ENCODE results near the gene NADSYN1.

Gene NADSYN1

DNA sequence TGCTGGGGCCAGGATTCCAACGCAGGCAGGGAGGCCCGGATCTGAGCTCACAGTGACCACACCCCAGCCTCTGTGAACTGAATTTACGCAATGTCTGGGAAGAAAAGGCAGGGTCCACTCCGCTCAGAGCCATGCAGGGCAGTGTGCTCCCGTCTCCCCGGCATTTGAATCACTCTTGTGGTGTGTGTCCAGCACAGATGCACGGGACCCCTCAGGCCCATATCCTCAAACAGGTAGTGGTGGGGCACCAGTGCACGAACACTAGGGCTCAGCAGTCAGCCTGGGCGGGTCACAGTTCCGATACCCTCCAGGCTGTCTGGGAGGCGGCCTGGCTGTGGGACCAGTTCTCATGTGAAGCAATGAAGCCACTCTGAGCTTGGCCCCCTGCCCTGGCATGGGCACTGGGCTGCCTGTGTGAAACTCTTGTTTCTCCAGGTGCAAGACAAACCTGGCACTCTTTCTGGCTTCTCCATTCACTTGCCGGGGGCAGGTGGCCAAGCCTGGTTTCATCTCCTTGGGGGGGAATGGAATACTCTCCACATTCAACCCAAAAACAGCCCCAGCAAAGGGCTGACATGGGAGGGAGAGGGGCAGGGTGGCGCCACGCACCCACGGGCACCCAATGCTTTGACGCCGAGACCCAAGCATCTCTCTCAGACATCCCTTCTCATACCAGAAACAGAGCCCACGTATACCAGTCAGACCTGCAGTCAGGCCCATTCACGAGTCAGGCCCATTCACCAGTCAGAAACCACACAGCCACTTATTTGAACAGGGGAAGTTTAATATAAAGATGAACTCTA lies 19.2 kb upstream of the NADSYN1 start:
- DNase-seq (ENCODE audit: low read depth in 2 of 2): no peak

DNA sequence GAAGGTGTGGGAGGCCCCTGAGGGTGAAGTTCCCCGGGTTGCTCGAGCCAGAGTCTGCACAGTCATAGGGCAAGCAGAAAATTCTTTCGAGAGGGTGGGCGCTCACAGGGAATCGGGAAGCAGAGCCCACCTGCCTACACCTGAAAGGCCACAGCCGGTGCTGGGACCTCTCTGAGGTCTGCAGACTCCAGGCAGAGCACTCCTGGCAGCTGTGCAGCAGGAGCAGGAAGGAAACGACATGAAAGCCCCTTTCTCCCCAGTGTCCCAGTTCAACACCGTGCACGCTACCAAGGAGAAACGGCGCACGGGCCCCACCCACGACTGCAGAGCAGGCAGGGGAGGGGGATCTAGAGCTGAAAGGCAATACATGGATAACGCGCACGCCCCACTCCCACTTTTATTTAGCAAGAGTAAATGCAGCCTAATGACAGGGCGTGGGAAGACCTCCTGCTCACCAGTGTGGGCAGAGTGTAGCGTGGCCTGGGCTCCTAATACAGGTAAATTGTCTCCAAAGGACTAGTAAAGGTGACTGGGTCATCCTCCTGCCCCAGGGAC lies 18.4 kb upstream of the NADSYN1 start:
- DNase-seq (ENCODE audit: low read depth in 2 of 2): no peak

DNA sequence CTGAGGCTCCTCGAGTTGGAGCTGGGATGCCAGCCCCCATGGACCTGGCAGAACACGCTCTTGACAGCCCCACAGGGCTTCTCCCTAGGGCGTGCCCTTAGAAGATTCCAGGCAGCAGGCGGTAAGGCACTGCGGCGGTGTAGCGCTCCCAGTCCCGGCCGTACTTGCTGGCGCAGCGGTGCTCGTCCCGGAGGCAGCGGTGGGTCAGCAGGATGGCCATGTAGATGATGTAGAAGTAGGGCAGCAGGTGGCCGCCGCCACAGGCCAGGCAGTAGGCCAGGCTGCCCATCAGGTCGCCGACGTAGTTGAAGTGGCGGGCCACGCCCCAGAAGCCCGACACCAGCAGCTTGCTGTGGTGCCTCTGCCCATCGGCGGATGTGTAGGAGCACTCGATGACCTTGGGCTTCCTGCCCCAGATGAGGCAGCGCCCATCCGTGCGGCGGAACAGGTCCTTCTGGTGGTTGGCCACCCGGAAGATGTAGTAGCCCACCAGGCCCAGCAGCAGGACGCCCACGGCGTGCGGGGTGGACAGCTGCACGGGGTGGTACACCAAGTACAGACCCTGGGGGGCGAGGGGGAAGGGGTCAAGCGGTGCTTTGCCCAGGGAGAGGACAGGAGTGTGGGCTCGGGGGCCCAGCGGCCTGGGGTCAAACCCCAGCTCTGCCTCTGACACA lies 17.6 kb upstream of the NADSYN1 start:
- no peak for DNase-seq (ENCODE audit: low read depth in 2 of 2)

DNA sequence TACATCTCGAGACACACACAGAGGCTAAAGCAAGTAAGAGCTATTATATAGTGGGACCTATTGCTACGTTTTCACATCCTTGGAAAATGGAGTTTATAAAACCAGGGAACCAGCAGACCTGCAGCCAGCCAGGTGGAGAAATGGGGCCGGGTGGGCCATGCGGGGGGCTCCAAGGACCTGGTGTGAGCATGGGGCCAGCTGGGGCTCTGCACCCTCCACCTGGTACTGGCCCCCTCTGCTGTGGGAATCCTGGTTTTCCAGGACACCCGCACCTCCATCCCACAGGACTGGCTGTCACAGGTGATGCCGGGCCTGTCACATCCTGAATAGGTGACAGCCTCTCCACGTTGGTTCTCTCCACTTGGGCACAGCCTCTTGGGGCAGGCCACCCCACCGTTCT lies 16.1 kb upstream of the NADSYN1 start:
- no peak for DNase-seq (ENCODE audit: low read depth in 2 of 2)

DNA sequence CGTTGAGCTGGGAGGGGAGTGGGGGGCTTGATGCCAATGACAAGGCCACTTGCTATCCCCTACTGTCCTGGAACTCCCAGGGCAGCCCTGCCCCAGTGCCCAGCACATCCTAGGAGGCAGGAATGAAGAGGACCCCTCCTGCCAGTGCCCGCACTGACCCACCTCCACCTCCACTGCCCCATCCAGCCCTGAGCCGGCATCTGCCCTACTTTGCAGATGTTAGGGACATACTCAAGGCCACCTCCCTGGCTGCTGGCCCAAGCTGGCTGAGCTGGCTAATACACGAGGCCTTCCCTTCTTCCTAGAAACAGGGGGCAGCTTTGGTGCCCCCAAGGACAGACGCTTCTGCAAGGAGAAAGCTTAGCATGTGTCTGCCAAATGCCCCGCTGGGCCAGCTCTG lies 15.6 kb upstream of the NADSYN1 start:
- DNase-seq (ENCODE audit: low read depth in 2 of 2): no peak

DNA sequence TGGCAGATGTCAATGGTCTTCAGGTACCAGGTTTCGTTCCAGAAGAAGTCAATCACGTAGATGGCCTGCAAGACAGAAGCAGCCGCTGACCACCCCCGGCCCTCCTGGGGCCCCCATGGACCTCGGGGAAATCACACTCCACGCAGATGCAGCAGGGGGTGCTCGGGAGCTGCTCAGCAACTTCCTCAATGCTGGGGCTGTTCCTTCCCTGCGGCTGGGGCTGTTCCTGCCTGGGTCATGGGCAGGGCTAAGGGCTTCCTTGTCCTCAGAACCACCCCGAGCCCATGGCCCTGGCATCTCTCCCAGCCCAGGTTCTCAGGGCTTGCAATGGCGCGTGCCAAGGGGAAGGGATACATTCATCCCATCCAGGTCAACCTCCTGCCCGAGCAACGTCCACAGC lies 15.1 kb upstream of the NADSYN1 start:
- DNase-seq (ENCODE audit: low read depth in 2 of 2): no peak

DNA sequence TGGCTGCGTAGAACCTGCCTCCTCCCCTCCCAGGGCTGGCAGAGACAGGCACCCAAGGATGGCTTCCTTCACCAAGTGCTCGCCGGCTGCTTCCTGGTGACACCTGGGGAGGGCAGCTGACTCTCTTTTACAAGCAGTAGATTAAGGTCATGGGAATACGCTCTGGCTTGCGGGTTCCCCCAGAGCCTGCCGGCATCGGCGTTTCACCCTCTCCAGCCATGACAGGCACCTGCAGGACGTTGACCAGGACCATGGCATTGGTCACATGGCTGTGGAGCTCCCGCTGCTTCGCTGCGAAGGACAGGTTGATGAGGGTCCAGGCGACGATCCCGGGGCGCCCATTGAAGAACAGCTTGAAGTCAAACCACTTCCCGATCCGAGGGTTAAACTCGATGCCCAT lies 14.4 kb upstream of the NADSYN1 start:
- no peak for DNase-seq (ENCODE audit: low read depth in 2 of 2)

DNA sequence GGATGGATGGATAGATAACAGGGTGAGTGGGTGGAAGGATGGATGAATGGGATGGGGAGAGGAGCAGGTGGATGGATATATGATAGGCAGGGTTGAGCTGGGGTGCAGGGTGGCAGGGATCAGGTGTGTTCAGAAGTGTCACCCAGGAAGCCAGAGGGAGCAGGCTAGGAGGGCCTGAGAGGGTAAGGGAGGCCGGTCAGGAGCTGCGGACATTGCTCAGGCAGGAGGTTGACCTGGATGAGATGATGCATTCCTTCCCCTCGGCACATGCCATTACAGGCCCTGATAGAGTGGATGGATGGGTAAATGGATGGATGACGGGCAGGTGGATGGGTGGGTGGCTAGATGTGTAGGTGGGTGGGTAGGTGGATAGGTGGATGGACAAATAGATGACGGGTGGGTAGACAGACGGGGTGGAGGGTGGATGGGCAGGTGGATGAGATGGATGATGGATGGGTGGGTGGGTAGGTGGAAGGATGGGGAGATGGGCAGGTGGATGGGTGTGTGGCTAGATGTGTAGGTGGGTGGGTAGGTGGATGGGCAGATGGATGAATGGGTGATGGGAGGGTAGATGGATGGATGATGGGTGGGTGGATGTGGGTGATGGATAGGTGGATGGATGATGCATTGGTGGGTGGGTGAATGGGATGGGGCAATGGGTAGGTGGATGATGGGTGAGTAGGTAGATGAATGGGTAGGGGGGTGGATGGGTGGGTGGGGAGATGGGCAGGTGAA lies 12.8 kb upstream of the NADSYN1 start:
- no peak for DNase-seq (ENCODE audit: low read depth in 2 of 2)

DNA sequence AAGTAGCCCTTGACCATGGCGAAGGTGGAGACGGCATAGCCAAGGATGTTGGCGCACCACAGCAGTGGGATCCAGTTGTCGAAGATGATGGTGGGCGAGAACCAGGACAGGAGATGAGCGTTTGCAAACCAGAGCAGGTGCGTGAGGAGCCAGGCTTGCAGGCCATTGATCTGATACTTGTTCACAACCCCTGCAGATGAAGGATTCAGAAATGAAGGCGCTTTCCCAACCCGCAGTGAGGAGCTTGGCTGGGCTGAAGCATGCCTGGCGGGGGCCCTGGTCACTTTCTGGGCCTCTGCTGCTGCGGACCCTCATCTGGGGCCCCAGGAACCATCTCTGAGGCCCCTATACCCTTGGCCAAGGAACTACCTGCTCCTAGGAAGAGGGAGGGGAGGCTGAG lies 11.8 kb upstream of the NADSYN1 start:
- no peak for DNase-seq (ENCODE audit: low read depth in 2 of 2)

DNA sequence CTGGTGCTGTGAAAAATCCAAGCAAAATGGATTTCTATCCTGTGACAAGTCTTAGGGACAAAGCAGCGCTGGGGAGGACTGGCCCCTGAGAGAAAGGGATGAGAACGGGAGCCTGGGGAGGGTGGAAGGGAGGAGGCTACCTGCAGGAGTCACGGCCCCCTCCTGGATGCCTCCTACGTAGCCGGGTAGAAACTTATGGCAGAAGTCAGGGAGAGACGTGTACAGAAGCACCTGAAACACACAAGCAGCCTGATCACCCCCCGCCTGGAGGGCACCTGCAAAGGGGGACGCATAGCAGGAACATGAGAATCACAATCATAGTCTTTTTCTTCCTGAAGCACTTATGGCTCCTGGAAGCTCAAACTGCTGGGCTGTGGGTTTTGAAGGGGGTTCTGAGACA lies 10.9 kb upstream of the NADSYN1 start:
- DNase-seq (ENCODE audit: low read depth in 2 of 2): no peak

DNA sequence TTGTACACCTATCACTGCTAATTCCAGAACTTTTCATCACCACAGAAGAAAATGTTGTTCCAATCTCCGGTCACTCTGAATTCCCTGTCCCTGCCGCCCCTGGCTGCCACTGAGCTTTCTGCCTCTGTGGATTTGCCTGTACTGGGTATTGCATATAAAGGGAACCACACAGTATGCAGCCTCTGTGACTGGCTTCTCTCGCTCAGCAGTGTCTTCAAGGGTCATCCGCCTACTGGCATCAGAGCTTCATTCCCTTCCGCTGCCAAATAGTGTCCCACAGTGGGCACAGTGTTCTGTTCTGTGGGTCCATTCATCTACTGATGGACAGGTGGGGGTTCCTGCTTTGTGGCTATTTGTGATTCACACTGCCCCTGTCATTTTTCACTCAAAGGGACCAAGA lies 10.1 kb upstream of the NADSYN1 start:
- DNase-seq (ENCODE audit: low read depth in 2 of 2): no peak

DNA sequence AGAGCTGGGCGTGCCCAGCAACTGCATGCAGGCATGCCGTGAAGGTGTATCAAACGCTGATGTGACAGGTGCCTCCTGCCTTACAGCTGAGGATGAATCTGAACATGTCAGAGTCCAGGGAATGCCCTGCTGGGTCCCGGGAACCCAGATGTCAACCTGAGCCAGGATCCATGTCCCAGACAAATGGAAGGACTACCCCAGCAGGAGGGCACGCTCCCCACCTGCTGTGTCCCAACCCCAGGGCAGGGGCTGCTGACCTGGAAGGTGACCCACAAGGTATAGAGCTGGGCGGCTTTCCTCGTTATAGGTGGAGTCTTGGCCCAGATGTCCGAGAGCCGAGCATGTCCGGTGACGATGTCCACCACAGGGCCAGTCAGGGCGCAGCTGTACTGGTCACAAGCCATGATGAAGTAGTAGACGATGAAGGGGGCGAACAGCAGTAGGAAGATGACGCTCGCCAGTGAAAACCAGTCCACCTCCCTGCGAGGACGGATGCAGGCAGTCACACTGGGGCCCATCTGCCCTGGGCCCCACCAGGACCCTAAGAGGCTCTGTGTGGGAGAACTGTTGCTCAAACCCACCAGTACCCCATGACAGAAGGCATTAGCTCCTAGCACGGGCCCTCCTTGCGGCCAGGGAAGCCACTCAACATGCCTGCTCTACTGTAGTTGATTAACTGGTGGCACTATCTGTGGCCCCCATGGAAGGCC lies 9.1 kb upstream of the NADSYN1 start:
- DNase-seq (ENCODE audit: low read depth in 2 of 2): no peak

DNA sequence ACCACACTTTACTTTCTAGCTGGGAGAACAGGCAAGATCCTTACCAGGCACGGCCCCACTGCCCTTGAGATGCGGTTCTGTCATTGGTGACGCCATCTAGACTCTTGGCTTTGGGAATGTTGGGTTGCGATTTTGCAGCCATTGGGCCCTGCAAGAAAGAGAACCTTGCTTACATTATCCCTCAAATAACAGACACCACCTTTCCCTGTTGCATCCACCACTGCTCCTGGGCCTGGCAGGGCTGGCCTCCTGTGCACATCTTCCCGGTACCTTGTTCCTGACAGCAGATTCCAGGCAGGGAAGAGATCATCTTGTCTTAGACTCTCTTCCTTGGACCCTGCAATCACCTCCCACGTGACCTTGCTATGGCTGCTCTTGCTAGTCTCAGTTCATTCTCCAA lies 8.2 kb upstream of the NADSYN1 start:
- DNase-seq (ENCODE audit: low read depth in 2 of 2): no peak

DNA sequence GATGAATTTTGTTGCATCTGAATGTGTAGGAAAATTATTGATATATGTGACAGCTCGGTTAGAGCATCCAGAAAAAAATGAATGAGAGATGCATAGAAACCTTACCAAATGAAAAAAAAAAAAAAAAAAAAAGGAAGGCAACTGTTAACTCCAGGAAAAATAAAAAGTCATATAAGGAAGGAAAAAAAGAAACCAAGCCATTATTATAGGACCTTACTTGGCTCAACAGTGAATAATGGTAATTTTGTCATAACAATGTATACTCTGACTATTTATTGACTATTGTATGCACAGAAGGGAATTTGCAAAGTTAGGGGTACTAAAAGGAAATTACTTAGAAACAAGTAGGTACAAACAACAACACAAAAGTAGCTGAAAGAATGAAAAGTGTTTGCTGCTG lies 6.9 kb upstream of the NADSYN1 start:
- no peak for DNase-seq (ENCODE audit: low read depth in 2 of 2)

DNA sequence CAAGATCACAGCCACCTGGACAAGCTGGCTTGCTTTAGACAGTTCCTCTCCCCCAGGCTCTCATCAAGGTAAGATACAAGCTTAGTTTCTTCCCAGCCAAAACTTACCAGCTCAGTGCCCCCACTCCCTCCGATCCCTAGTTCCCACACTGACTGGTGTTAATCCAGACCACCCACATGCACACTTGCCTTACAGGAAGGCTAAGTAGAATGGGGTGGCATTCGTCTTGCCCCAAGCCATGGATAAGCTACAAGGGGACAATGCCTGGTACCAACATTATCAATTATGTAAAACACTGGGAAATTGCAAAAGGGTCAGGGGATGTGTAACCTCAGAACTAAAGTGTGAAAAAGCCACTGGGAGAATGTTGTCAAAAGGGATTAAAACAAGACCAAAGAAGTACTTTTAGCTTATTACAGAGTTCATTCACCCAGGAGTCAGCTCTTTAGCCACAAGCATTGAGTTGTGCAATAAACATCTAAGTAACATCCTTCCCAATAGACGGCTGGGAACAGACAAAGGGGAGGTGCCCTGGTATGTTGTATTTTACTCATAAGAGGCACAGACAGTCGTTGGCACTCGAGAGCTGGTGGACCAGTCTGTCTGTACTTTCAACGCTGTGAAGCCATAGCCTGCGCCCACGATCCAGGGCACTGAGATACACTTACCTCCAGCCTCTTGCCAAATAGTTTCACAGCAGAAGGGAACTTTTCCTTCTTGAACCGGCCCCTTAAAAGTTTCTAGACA lies 5.9 kb upstream of the NADSYN1 start:
- no peak for DNase-seq (ENCODE audit: low read depth in 2 of 2)

DNA sequence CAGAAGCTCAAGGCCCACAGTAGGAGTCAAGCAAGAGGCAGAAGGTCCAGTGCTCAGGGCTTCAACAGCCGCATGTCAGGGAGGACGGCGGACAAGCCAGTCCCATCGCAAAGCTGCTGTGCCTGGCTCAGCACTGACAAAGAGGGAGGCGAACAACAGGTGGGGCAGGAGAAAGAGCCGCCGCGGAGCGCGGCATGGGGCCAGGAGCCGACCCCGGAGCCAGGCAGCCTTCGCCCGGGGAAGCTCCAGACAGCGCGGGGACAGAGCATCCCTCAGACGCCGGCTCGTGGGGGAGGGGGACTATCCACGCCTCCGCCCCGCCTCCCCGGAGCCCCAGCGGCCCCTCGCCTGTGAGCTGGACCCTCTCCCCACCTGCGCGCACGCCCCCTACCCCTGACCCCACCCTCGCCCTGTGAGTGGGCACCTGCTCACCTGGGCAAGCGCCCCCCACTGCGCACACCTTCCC lies 5.2 kb upstream of the NADSYN1 start:
- DNase-seq (ENCODE audit: low read depth in 2 of 2): no peak

DNA sequence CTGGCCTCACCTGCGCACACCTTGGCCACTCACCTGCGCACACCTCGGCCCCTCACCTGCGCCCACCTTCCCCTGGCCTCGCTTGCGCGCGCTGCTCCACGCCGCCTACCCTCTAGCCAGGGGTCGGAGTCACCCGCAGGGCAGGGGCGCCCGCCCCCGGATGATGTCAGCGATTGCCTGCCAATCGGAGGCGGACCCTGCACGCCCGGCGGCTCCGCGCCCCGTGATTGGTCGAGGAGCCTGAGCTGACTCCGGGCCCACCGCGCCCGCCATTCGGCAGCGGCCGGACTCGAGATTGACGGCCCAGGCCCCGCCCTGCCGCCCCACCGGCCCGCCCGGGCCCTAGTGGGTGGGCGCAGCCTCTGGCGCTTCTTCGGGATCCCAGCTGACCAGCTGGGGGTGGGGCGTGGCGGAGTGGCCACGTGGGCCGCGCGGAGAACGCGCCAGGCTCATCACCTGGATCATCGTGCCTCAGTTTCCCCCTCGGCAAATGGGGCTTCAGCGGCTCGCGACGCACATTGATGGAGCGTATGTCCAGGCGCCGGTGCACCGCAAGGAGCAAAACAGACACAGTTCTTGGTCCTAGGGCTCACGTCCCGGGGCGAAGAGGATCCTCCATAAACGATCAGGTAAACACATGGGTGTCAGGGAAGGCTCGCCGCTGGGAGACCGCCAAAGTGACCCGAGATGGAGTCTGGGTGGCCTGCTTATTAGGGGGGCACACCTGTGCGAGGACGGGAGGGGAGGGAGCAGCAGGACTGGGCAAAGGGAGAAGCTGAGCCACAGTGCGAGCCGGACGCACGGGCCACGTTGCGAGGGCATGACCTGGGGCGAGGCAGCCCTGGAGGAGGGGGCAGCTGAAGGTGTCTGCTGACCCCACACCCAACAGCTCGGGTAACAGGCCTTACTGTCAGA lies 4.5 kb upstream of the NADSYN1 start, which contains the start of gene DHCR7:
TSS of gene DHCR7 (minus strand) at position 137 of the 915 bp plus-strand sequence. CDS start 3,441 bp downstream, outside the sequence.
- peak; percentile 85 for DNase-seq (ENCODE audit: low read depth in 2 of 2)

DNA sequence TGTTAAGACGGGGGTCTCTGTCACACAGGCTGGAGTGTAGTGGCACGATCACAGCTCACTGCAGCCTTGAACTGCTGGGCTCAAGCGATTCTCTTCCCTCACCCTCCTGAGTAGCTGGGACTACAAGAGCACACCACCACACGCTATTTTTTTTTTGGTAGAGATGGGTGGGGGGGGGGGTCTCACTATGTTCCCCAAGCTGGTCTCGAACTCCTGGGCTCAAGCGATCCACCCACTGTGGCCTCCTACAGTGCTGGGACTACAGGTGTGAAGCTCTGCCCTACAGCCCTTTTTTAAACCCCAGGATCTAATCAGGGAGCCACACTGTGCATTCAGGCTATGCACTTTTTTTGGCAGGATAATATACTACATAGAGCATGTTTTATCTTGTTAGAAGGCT lies 3.4 kb upstream of the NADSYN1 start:
- no peak for DNase-seq (ENCODE audit: low read depth in 2 of 2)

DNA sequence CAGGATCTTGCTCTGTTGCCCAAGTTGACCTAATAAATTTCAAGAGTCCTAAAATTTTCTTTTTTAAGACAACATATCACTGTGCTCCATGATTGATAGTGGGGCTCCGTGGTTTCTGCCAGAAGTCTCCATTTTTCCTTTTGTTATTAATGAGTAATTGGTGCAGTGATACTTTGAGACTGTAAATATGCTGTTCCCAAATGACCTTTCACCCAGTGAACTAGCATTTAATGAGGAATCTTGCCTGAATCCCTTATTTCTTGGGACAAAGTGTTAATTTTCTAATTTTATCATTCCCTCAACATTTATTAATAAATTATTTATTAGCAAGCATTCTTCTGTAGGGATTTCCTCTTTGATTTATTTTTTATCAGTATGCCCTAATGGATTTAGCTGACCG lies 2.5 kb upstream of the NADSYN1 start:
- no peak for DNase-seq (ENCODE audit: low read depth in 2 of 2)

DNA sequence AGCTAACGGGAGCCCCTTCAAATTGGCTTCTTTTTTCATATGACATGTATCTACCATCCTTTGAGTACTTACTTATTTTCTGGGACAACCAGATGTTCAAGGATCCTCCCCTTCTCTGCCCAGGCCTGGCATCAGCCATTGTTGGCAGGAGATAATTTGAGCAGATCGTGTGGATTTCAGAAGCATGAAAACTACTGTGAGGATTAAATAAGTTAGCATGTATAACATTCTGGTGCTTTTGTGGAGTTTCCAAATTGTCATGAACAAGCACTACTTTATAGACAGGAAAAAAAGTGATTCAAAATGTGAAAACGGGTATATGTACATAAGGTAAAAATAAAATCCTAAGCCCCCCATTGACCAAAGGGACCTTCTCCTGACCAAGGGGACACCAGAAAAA lies 2.1 kb upstream of the NADSYN1 start:
- DNase-seq (ENCODE audit: low read depth in 2 of 2): no peak
